Liver (tissue), 9 donors: ENCODE data around the gene ELL2. TPM values are rescaled to one million over a fixed set of nuclear protein-coding genes. Genes with fewer than 3 reads are reported as not detected.

ENCODE experiments used
- DNase-seq: peaks from one replicate; pipeline ENCODE4 v3.0.0-alpha.2; 2017; ENCODE audit warnings: low spot score
- H3K27ac ChIP-seq, 2 donors: one replicate each; pipeline ENCODE4 v1.7.0; 2013; ENCODE audit warnings: inconsistent platforms in 2 of 2, low read length in 2 of 2, control low read depth in 1 of 2, low read depth in 1 of 2, mild to moderate bottlenecking in 1 of 2
- H3K27me3 ChIP-seq, 4 donors: one replicate each; pipeline versions ENCODE4 v1.6.1 to v1.7.0; 2013; ENCODE audit warnings: low read length in 3 of 4, inconsistent platforms in 1 of 4, mild to moderate bottlenecking in 1 of 4, moderate library complexity in 1 of 4; ENCODE audit not compliant: control insufficient read depth in 4 of 4, insufficient read depth in 4 of 4
- H3K36me3 ChIP-seq, 4 donors: one replicate each; pipeline versions ENCODE4 v1.6.1 to v1.7.0; 2013; ENCODE audit warnings: low read length in 3 of 4, mild to moderate bottlenecking in 3 of 4, low read depth in 1 of 4, moderate library complexity in 1 of 4; ENCODE audit not compliant: control insufficient read depth in 4 of 4, insufficient read depth in 3 of 4
- H3K4me1 ChIP-seq, 4 donors: one replicate each; pipeline versions ENCODE4 v1.6.1 to v1.7.0; 2013; ENCODE audit warnings: low read length in 3 of 4, mild to moderate bottlenecking in 3 of 4, moderate library complexity in 1 of 4; ENCODE audit not compliant: control insufficient read depth in 4 of 4, insufficient read depth in 4 of 4
- H3K4me3 ChIP-seq, 3 donors: one replicate each; pipeline versions ENCODE4 v1.6.1 to v1.7.0; 2013; ENCODE audit warnings: low read length in 3 of 3, control low read depth in 1 of 3, low read depth in 1 of 3, mild to moderate bottlenecking in 1 of 3
- H3K9ac ChIP-seq, 2 donors: one replicate each; pipeline ENCODE4 v1.7.0; 2013; ENCODE audit warnings: low read length in 2 of 2, mild to moderate bottlenecking in 2 of 2, moderate library complexity in 2 of 2, control low read depth in 1 of 2, low read depth in 1 of 2
- H3K9me3 ChIP-seq, 4 donors: one replicate each; pipeline versions ENCODE4 v1.6.1 to v1.7.0; 2013; ENCODE audit warnings: low read length in 3 of 4; ENCODE audit not compliant: control insufficient read depth in 4 of 4
- ATF3 ChIP-seq: IDR thresholded peaks from 2 replicates; pipeline ENCODE4 v1.6.1; 2016; ENCODE audit warnings: antibody characterized with exemption
- CTCF ChIP-seq: fragments of 150-350 bp; IDR thresholded peaks from 2 replicates; pipeline ENCODE4 v1.5.1; 2017; ENCODE audit warnings: improper control_type of control experiment, low read depth, low read length; ENCODE audit not compliant: missing input control
- EGR1 ChIP-seq, 2 donors: IDR thresholded peaks; 2 replicates each; pipeline ENCODE4 v1.6.1; 2016 to 2018; ENCODE audit warnings: antibody characterized with exemption in 2 of 2, low read depth in 2 of 2
- FOXA1 ChIP-seq: IDR thresholded peaks from 2 replicates; pipeline ENCODE4 v1.6.1; 2016; ENCODE audit warnings: antibody characterized with exemption
- FOXA2 ChIP-seq: IDR thresholded peaks from 2 replicates; pipeline ENCODE4 v1.6.1; 2016; ENCODE audit warnings: antibody characterized with exemption
- GABPA ChIP-seq, 2 donors: IDR thresholded peaks in 1 of 2; conservative IDR thresholded peaks in 1 of 2; 2 replicates each; pipeline ENCODE4 v1.6.1; 2016; ENCODE audit warnings: antibody characterized with exemption in 2 of 2, mild to moderate bottlenecking in 1 of 2, moderate library complexity in 1 of 2
- HNF4A ChIP-seq, 2 donors: conservative IDR thresholded peaks; 2 replicates each; pipeline ENCODE4 v1.6.1; 2016; ENCODE audit warnings: antibody characterized with exemption in 2 of 2, mild to moderate bottlenecking in 2 of 2
- HNF4G ChIP-seq: IDR thresholded peaks from 2 replicates; pipeline ENCODE4 v1.6.1; 2016; ENCODE audit warnings: antibody characterized with exemption
- JUND ChIP-seq, 2 donors: IDR thresholded peaks; 2 replicates each; pipeline ENCODE4 v1.6.1; 2016; ENCODE audit warnings: antibody characterized with exemption in 2 of 2
- NR2F2 ChIP-seq: IDR thresholded peaks from 2 replicates; pipeline ENCODE4 v1.6.1; 2016; ENCODE audit warnings: antibody characterized with exemption
- RXRA ChIP-seq, 2 donors: IDR thresholded peaks; 2 replicates each; pipeline ENCODE4 v1.6.1; 2017 to 2018; ENCODE audit warnings: antibody characterized with exemption in 2 of 2, mild to moderate bottlenecking in 1 of 2
- SP1 ChIP-seq: IDR thresholded peaks from 2 replicates; pipeline ENCODE4 v1.6.1; 2018; ENCODE audit warnings: antibody characterized with exemption, mild to moderate bottlenecking
- TAF1 ChIP-seq: conservative IDR thresholded peaks from 2 replicates; pipeline ENCODE4 v1.6.1; 2016; ENCODE audit warnings: antibody characterized with exemption, mild to moderate bottlenecking
- YY1 ChIP-seq: IDR thresholded peaks from 2 replicates; pipeline ENCODE4 v1.6.1; 2016; ENCODE audit warnings: antibody characterized with exemption, mild to moderate bottlenecking
- ZBTB33 ChIP-seq: IDR thresholded peaks from 2 replicates; pipeline ENCODE4 v1.6.1; 2016; ENCODE audit warnings: antibody characterized with exemption
- WGBS: extraction: QIAGEN DNeasy Blood & Tissue Kit; methylation state at CpG from one replicate; pipeline ENCODE4 v1.1.7; 2013; 5-methylcytosine and 5-hydroxymethylcytosine counted together
- polyA plus RNA-seq, 2 donors: library from polyadenylated mRNA; stranded (reverse) in 1 of 2; unstranded in 1 of 2; fragments of 200-250 nt in 1 of 2; fragments of >200 nt in 1 of 2; fragmentation: Nextera tagmentation in 1 of 2; extraction: Ambion mirVana in 1 of 2; gene quantifications; one replicate each; pipeline versions ENCODE4 v1.2.1 to v1.2.3, GENCODE V29; 2013 to 2015
- total RNA-seq, 2 donors: library from RNA; depleted of rRNA; stranded (reverse); fragments of >200 nt; gene quantifications; one replicate each; pipeline ENCODE4 v1.2.3, GENCODE V29; 2014
- donor health status: healthy.
- donor health status: healthy.
- donor health status: healthy.
- donor health status: healthy.
- donor health status: healthy.

Gene ELL2
- total and polyA plus RNA-seq, 4 donors: 21.0 to 64.5 (median 45.9) TPM

- Histone ChIP-seq H3K27me3 (no peaks in the 10 kb centered on the region), H3K4me1 (peaks cover 0 to 24% (median 13%) of the 10 kb centered on the region in 4 donors), H3K27ac (no peak overlapping the region), H3K9ac (no peak overlapping the region), H3K4me3 (no peak overlapping the region), H3K9me3 (no peaks in the 10 kb centered on the region), H3K36me3 (peaks cover 0 to 21% (median 10%) of the 10 kb centered on the region in 4 donors)
- DNase-seq: no peak
- TF ChIP-seq ZBTB33 (no peak), ATF3 (no peak), TAF1 (no peak), GABPA (IDR thresholded peaks at IDR 0.05 in 1 of 2, conservative IDR thresholded peaks at IDR 0.05 in 1 of 2) (no peak), RXRA (IDR thresholded peaks at IDR 0.05) (no peak), CTCF (no peak), SP1 (no peak), NR2F2 (no peak), HNF4G (no peak), JUND (IDR thresholded peaks at IDR 0.05) (no peak), EGR1 (IDR thresholded peaks at IDR 0.05; ENCODE audit: low read depth in 2 of 2) (no peak)
- WGBS: 93% methylated on average over 1 of the region's 1 CpG
These were observed 22.9 kb downstream of the ELL2 start for GRCh38 chr5:95938766-95939165.

GRCh38 chr5:95938347-95938746, 23.3 kb downstream of the ELL2 start:
- H3K27me3 ChIP-seq: no peaks in the 10 kb centered on the region
- H3K4me1 ChIP-seq: peaks cover 0 to 24% (median 13%) of the 10 kb centered on the region in 4 donors
- H3K36me3 ChIP-seq: peaks cover 0 to 21% (median 10%) of the 10 kb centered on the region in 4 donors
- H3K27ac ChIP-seq: no peak overlapping the region
- DNase-seq: no peak
- no peak overlapping the region for H3K4me3 ChIP-seq
- no peak overlapping the region for H3K9ac ChIP-seq
- no peaks in the 10 kb centered on the region for H3K9me3 ChIP-seq
- WGBS: 99% methylated on average over 1 of the region's 1 CpG
- TF ChIP-seq YY1 (no peak), RXRA (IDR thresholded peaks at IDR 0.05) (no peak), CTCF (no peak), SP1 (no peak), HNF4A (conservative IDR thresholded peaks at IDR 0.05) (no peak), FOXA2 (no peak), TAF1 (no peak), FOXA1 (no peak), EGR1 (IDR thresholded peaks at IDR 0.05; ENCODE audit: low read depth in 2 of 2) (no peak)
